ENCODE results near the gene GLCCI1. TPM values are rescaled to one million over a fixed set of nuclear protein-coding genes. Genes with fewer than 3 reads are reported as not detected.
"Not testable (repeated sequence)": the region's sequence is repeated elsewhere in the genome, so short reads cannot be mapped to it uniquely, and the experiment has no call there.

Gene GLCCI1
- polyA plus RNA-seq, 12 donors: 11.7 to 22.3 (median 16.9) TPM; not detected in 1

- no peak for DNase-seq
Observed at GRCh38 chr7:7988706-7989105, 20.1 kb downstream of the GLCCI1 start.

DNA sequence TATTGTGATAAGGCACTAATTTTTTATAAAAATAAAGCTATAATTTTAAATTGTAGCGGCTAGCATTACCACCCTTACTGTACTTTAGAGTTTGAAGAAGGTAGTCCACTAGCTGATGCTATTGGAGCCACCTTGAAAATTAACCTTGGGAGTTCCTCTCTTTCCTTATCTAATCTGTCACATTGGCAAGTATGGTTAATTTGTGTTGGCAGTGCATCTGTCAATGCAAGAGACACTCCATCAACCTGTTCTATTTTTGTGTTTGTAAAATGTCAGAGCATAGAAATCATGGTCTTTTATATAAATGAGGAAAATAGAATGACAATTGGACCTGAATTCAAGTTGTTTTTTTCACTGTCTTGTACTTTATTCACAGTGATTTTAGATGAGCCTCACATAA lies 20.5 kb downstream of the GLCCI1 start:
- no peak for DNase-seq

DNA sequence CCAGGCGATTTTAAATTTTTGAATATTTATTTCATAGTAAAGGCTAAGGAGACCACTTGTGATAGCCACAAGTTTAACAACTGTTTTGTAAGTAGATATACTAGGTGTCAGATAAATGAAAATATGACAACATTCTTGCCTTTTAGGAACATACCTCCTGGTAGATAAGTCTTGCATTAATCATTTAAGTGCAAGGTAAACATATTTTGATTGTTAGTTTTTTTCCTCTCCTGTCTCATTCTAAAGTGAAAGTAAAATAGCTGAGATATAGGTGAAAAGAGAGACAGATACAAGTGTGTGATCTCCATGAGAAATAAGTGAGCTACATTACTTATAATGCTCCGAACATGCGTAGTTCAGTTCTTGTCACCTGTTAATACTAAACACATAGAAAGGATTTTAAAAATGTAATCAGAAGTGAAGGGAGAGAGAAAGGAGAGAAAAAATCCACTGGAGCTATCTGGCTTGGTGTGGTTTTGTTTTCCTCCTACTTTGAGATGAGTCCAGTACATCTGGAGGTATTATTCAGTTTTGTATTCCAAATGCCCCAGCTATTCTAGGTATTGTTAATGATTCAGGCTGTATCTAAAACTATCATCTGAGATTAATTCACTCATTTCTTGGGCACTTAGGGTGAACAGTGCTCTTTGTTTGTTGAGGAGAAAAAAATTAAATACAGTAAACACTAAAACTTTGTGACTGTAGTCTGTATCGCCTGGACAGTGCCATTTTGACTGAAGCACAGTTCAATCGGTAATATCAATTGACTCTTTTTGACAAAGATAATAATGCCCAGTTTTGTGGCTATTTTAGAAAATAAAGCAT lies 21.2 kb downstream of the GLCCI1 start:
- no peak for DNase-seq

GRCh38 chr7:7990441-7990761 lies 21.8 kb downstream of the GLCCI1 start:
- DNase-seq: no peak

GRCh38 chr7:7992506-7992905 lies 23.9 kb downstream of the GLCCI1 start:
- DNase-seq: no peak

DNA sequence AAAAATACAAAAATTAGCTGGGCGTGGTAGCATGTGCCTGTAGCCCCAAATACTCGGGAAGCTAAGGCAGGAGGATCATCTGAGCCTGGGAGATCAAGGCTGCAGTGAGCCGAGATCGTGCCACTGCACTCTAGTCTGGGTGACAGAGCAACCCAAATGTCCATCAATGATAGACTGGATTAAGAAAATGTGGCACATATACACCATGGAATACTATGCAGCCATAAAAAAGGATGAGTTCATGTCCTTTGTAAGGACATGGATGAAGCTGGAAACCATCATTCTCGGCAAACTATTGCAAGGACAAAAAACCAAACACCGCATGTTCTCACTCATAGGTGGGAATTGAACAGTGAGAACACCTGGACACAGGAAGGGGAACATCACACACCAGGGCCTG lies 26.8 kb downstream of the GLCCI1 start:
- DNase-seq: not testable (repeated sequence)

DNA sequence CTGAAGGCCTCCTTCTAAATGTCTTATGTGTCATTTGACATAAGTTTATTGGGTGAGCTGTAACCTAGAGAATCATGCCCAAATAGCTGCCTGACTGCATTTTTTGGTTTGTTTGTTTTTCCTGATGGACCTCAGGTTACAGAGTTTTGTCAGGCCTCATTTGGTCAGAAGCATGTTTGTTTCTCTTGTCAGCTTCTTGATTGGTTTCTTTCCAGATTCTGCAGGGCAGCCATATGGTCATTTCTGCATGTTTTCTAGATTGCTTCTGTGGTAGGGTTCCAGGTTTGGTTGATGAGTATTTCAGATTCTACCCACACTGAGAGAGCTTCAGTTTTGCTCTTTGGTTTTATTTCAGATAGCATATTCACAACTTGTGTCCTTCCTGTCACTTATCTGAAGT lies 28.0 kb downstream of the GLCCI1 start:
- DNase-seq: no peak

- DNase-seq: no peak
Observed at GRCh38 chr7:8000315-8000941, 31.8 kb downstream of the GLCCI1 start.

GRCh38 chr7:8003077-8003476 lies 34.5 kb downstream of the GLCCI1 start:
- no peak for DNase-seq

DNA sequence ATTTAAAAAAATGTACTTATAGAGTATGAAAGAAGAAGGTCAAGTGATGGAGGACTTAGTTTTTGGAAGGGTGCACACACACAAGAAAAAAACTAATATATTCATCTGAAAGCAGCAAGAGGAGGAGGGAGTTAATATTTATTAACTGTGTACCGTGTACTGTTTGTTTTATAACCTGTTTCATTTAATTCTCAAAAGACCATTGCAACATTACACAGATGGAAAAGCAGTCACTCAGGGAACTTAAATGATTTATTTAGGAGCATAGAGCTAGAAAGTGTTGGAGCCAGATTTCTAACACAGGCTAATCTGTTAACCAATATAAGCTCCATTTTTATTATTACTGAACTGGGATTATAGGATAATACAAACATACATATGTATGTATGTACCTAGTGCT lies 36.7 kb downstream of the GLCCI1 start:
- DNase-seq: no peak

DNA sequence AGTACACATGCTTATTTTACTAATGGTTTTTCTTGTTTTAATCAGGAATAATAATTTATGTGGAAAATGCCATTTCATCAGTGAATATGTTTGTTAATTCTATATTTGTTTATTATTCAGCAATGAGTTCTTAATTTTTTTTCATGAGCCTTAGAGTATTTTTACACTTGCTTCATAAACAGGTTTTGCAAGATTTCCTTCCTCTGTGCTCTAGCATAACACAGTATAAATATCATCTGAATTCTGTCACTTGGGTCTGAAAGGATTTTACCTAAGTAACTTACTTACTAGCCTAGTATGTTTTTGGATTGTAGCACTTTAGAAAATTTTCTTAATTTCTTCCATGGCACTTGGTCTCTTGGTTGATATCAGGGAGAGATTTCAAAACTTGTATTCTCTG lies 45.8 kb downstream of the GLCCI1 start:
- no peak for DNase-seq

DNA sequence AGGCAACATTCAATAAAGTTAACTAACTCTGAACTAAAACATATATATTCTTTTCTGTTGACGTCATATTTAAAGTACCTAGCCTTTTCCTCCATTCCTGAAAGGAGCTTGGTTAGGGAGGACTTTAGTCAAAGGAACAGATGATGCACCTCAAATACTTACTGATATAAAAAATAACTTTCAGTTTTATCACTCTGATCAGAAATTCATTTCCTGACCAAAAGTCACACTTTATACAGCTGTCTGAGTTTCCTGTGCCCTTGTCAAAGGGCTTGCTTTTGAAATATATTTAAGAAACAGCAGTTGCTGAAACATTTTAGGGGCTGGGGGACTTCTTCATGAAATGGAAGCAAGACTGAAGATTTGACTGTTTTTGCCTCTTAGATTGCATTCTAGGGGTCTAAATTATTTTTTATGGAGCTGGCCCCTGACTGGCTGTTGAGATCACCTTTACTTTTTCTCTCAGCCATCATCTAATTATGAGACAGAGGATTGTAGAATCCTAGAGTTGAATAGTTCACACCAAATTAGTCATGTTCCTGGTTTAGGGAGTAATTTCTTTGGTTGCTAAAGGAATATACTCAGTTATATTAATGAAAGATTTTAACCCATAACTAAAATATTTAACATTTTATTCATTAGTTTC lies 46.6 kb downstream of the GLCCI1 start:
- DNase-seq: no peak

- DNase-seq: no peak
Observed at GRCh38 chr7:8015746-8016120, 47.1 kb downstream of the GLCCI1 start.

GRCh38 chr7:8017423-8017822 lies 48.8 kb downstream of the GLCCI1 start:
- DNase-seq: no peak

DNA sequence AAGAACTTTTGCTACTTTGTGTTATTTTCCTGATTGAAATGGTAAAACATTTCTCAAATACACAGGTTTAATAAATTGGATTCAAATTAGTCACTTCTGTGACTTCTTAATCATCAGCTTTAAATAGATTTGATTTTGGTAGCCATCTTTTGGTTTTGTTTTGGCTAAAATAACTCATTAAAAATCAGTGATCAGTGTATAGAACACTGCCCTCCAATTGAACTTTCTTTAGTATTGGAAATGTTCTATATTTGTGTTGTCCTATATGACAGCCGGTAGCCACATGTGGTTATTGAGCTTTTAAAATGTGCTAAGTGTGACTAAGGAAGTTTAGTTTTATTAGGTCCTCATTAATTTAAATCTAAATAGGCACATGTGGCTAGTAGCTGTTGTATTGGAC lies 50.4 kb downstream of the GLCCI1 start:
- no peak for DNase-seq

DNA sequence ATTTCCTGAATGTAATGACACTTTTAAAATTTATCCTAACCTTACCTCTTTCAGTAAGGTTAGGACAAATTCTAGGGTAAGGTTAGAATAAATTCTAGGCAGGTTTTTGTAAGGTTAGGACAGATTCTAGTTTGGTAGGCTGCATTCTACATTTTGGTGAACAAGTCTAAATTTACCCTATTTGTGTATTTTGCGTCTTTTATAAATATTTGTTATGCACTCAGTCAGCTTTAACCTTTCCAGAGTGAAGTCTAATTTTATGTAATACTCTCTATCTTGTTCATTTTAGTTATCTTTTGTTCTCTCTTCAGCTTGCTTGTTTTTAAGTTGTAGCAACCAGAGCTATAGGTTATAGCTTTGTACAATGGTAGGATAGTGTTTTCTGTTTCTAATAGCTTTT lies 54.0 kb downstream of the GLCCI1 start:
- DNase-seq: no peak

DNA sequence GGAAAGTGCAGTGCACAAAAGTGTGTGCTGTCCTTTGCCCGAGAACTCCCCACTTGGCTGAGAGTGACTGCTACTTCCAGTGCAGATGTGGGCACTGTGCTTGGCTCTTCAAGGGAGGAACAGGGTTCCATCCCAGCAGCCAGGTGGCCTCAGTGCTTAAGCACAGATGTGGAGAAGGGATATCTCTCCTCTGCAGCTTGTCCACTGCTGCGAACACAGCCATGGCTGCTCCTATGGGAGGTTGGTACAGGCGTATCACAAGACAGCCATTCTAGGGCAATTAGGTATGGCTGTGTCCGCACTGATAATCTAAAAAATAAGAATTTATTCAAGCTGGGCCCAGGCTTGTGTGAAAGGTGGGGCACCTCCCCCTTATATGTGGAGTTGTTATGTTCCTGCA lies 66.6 kb downstream of the GLCCI1 start:
- no peak for DNase-seq

DNA sequence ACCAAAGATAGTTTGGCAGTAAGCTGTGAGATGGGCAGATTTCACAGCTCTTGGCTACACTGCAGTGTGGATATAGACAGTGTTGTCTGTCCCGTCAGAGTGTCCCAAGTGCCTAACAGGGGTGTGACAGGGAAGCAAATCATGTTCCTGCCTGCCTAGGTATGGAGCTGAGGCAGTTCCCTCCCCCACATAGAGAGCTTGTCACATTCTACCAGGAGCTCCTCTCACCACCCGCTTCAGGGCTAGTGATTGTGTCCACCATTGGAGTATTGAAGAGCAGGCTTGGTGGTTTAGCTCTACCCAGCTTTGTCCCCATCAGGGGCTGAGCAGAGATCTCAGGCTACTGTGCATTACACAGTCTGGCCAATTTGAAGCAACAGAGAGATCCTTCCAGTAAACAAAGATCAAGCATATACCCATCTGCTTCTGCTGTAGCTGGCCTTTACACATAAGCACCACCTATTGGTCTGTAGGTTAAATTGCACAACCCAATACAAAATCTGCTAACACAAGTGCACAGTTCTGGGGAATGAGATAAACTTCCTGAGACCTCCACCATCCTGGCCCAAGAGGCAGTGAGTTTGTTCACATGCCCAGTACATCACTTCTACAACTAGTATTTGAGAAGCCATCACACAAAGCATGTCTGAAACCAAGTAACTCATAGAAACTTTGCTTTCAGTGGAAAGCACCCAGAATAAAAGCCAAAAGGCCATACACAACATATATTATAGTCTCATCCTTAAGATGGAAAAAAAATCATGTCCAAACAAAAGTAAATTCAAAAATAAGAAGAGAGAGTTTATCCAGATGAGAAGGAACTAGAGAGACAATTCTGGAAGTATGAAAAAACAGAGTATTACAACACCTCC lies 67.3 kb downstream of the GLCCI1 start:
- DNase-seq: no peak

- DNase-seq: no peak
Observed at GRCh38 chr7:8037151-8037550, 68.6 kb downstream of the GLCCI1 start.

DNA sequence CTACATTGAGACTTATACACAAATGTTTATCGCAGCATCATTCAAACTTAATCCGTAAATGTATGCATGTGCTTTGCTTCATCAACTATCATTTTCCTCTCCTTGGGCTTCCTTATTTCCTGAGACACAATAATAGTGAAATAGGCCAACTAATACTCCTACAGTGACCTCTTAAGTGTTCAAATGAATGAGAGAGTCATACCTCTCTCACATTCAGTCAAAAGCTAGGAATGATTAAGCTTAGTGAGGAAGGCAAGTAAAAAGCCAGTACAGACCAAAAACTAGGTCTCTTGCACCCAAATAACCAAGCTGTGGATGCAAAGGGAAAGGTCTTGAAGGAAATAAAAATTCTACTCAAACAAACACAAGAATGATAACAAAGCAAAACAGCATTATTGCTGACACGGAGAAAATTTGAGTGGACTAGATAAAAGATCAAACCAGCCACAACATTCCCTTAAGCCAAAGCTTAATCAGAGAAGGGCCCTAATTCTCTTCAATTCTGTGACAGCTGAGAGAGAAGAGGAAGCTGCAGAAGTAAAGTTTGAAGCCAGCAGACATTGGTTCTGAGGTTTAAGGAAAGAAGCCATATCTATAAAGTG lies 72.3 kb downstream of the GLCCI1 start:
- no peak for DNase-seq

- DNase-seq: no peak
Observed at GRCh38 chr7:8042796-8043535, 74.4 kb downstream of the GLCCI1 start.
